Activated CD4-positive, alpha-beta T cell treated with anti-CD3 and anti-CD28 coated beads, Interleukin-2, amount 50 U/mL, for 1 hour (primary cell): ENCODE data around the gene SAMHD1.
A peak's percentile ranks its signal among the peaks of the same experiment; 100 is the strongest.

Experiments used
- DNase-seq: peaks from one replicate; pipeline ENCODE4 v3.0.0-alpha.2; 2020

Gene SAMHD1

GRCh38 chr20:36871640-36872570 is 79.6 kb downstream of the SAMHD1 start:
- no peak for DNase-seq

- no peak for DNase-seq
These were observed 84.6 kb downstream of the SAMHD1 start for GRCh38 chr20:36866681-36867495.

GRCh38 chr20:36866164-36866563 is 85.3 kb downstream of the SAMHD1 start:
- no peak for DNase-seq

- DNase-seq, result no peak
These were observed 85.7 kb downstream of the SAMHD1 start for GRCh38 chr20:36865861-36866149.

- DNase-seq, result no peak
These were observed 86.2 kb downstream of the SAMHD1 start for GRCh38 chr20:36865076-36865860.

- DNase-seq, result no peak
These were observed 88.4 kb downstream of the SAMHD1 start for GRCh38 chr20:36862857-36863668.

GRCh38 chr20:36861875-36862801 is 89.4 kb downstream of the SAMHD1 start:
- DNase-seq, result no peak

GRCh38 chr20:36861625-36861874 is 90.0 kb downstream of the SAMHD1 start:
- no peak for DNase-seq

GRCh38 chr20:36860811-36861624 is 90.5 kb downstream of the SAMHD1 start:
- no peak for DNase-seq

GRCh38 chr20:36860339-36860738 is 91.2 kb downstream of the SAMHD1 start:
- no peak for DNase-seq

- no peak for DNase-seq
These were observed 91.7 kb downstream of the SAMHD1 start for GRCh38 chr20:36859700-36860330.

- DNase-seq, result no peak
These were observed 92.3 kb downstream of the SAMHD1 start for GRCh38 chr20:36859282-36859555.

GRCh38 chr20:36856691-36857635 is 94.5 kb downstream of the SAMHD1 start:
- peak; percentile 41 for DNase-seq

- no peak for DNase-seq
These were observed 95.3 kb downstream of the SAMHD1 start for GRCh38 chr20:36856195-36856594.

- DNase-seq, result no peak
These were observed 96.3 kb downstream of the SAMHD1 start for GRCh38 chr20:36855241-36855657.

GRCh38 chr20:36854348-36855240 is 96.9 kb downstream of the SAMHD1 start:
- no peak for DNase-seq

- no peak for DNase-seq
These were observed 99.3 kb downstream of the SAMHD1 start for GRCh38 chr20:36852187-36852586.

- DNase-seq, result no peak
These were observed 100.0 kb downstream of the SAMHD1 start for GRCh38 chr20:36851490-36851889.
